Prostate gland (tissue), 2 donors: Measurements from ENCODE around the gene NDST3.

Source experiments
- CTCF ChIP-seq, 4 experiments: fragments of 200-600 bp in 2 of 4; fragments of 450-650 bp in 2 of 4; sonication (generic) in 2 of 4; IDR thresholded peaks; 1 replicate in 3 of 4; 2 replicates in 1 of 4; pipeline ENCODE4 v1.5.1; 2016 to 2019; ENCODE audit warnings: antibody characterized with exemption in 4 of 4, mild to moderate bottlenecking in 2 of 4, moderate library complexity in 2 of 4
- POLR2AphosphoS5 ChIP-seq: sonication (generic); formaldehyde crosslinking; IDR thresholded peaks from one replicate; pipeline ENCODE4 v1.6.1; 2017; ENCODE audit warnings: antibody characterized with exemption

GRCh38 chr4:118193421-118193820 lies 159.1 kb downstream of the NDST3 start:
- TF ChIP-seq POLR2AphosphoS5 (no peak), CTCF (IDR thresholded peaks at IDR 0.05) (no peak)
